Smooth muscle cell (in vitro differentiated cells): ENCODE results near the gene ATP6V0A4. TPM values are rescaled to one million over a fixed set of nuclear protein-coding genes. Genes with fewer than 3 reads are reported as not detected.

Experiments used
- DNase-seq: peaks from one replicate; lab custom pipeline; 2025; ENCODE audit not compliant: unreplicated experiment; lab: John Stamatoyannopoulos, UW
- H2AFZ ChIP-seq: fragments of 200-600 bp; sonication (generic); 2 replicates; pipeline ENCODE4 v1.6.0; 2016; ENCODE audit warnings: antibody characterized with exemption, low read depth, mild to moderate bottlenecking
- H3F3A ChIP-seq: fragments of 200-600 bp; sonication (generic); 2 replicates; pipeline ENCODE4 v1.6.0; 2017; ENCODE audit warnings: antibody characterized with exemption, low read depth
- H3K27ac ChIP-seq: fragments of 200-600 bp; sonication (generic); 2 replicates; pipeline ENCODE4 v1.5.1; 2016; ENCODE audit warnings: low read depth, mild to moderate bottlenecking
- H3K27me3 ChIP-seq: fragments of 200-600 bp; sonication (generic); 2 replicates; pipeline ENCODE4 v1.6.1; 2016; ENCODE audit warnings: low read depth, mild to moderate bottlenecking
- H3K36me3 ChIP-seq: fragments of 200-600 bp; sonication (generic); 2 replicates; pipeline ENCODE4 v1.5.1; 2016; ENCODE audit warnings: low read depth
- H3K4me1 ChIP-seq: fragments of 200-600 bp; sonication (generic); 2 replicates; pipeline ENCODE4 v1.5.1; 2016; ENCODE audit warnings: low read depth
- H3K4me2 ChIP-seq: fragments of 200-600 bp; sonication (generic); 2 replicates; pipeline ENCODE4 v1.6.0; 2016; ENCODE audit warnings: mild to moderate bottlenecking
- H3K4me3 ChIP-seq: fragments of 200-600 bp; sonication (generic); 2 replicates; pipeline ENCODE4 v1.5.1; 2016; ENCODE audit warnings: mild to moderate bottlenecking
- H3K79me2 ChIP-seq: fragments of 200-600 bp; sonication (generic); 2 replicates; pipeline ENCODE4 v1.6.0; 2016; ENCODE audit warnings: low read depth, mild to moderate bottlenecking
- H3K9ac ChIP-seq: fragments of 200-600 bp; sonication (generic); 2 replicates; pipeline ENCODE4 v1.6.0; 2016; ENCODE audit warnings: low read depth
- H3K9me3 ChIP-seq: fragments of 200-600 bp; sonication (generic); replicated peaks from 2 replicates; pipeline ENCODE4 v1.5.1; 2016; ENCODE audit warnings: low read depth
- H4K20me1 ChIP-seq: fragments of 200-600 bp; sonication (generic); 2 replicates; pipeline ENCODE4 v1.6.0; 2016; ENCODE audit warnings: low read depth
- WGBS: methylation state at CpG from one replicate; pipeline ENCODE4 v1.1.7; 2016; ENCODE audit warnings: low lambda C conversion rate; 5-methylcytosine and 5-hydroxymethylcytosine counted together
- polyA plus RNA-seq: library from polyadenylated mRNA; unstranded; fragments of >200 nt; fragmentation: Nextera tagmentation; extraction: Ambion mirVana; gene quantifications from 2 replicates; pipeline ENCODE4 v1.2.1, GENCODE V29; 2016
- total RNA-seq: library from RNA; depleted of rRNA; stranded (reverse); fragments of >200 nt; gene quantifications from 2 replicates; pipeline ENCODE4 v1.2.3, GENCODE V29; 2014
- TF ChIP-seq, protein P1 (sequence below): fragments of 200-600 bp; sonication (generic); IDR thresholded peaks from 2 replicates; pipeline ENCODE4 v1.5.1; 2017; ENCODE audit warnings: borderline replicate concordance, mild to moderate bottlenecking, antibody characterized with exemption; ENCODE audit not compliant: insufficient read depth, poor library complexity, severe bottlenecking

Gene ATP6V0A4
- total and polyA plus RNA-seq, 2 experiments from 2014 or later: 0.40 TPM; not detected in 1

DNA sequence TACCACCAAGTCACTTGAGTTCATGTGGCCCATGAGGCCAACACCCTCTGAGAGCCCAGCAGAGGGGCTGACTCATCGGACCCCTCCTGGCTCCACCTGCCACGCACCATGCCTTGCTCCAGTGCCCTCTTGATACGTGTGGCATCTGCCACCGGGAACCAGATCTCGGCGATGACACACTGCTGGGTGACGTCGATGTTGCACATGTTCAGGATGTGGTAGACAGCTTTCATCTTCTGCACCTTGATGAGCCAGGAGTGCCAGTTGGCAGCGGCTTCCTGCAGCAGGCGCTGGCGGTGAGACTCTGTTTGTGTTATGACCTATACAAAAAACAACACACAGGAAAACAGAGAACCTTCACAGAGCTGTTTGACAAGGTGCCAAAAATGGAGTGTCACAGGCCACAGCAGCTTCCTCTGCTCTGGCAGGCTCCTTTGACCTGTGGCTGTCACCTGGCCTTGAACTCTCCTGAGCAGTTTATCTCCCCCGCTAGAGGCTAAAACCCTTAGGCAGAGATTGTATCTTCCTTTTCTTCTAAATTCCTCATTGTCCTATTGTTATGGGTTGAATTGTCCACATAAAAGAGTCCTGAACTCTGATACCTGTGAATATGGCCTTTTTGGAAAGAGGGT lies 45.4 kb downstream of the ATP6V0A4 start:
- Histone ChIP-seq H2AFZ (no peak overlapping the region), H3F3A (no peaks in the 10 kb centered on the region), H3K4me2 (no peak overlapping the region), H3K9me3 (no peaks in the 10 kb centered on the region), H3K4me3 (no peak overlapping the region), H3K27me3 (no peaks in the 10 kb centered on the region), H3K79me2 (no peaks in the 10 kb centered on the region), H3K4me1 (peaks cover 7% of the 10 kb centered on the region), H3K36me3 (no peaks in the 10 kb centered on the region), H4K20me1 (no peaks in the 10 kb centered on the region), H3K9ac (no peak overlapping the region), H3K27ac (no peak overlapping the region)
- 89% methylated on average over 12 of the region's 12 CpGs for WGBS
- no peak for DNase-seq
- TF ChIP-seq, protein P1, sequence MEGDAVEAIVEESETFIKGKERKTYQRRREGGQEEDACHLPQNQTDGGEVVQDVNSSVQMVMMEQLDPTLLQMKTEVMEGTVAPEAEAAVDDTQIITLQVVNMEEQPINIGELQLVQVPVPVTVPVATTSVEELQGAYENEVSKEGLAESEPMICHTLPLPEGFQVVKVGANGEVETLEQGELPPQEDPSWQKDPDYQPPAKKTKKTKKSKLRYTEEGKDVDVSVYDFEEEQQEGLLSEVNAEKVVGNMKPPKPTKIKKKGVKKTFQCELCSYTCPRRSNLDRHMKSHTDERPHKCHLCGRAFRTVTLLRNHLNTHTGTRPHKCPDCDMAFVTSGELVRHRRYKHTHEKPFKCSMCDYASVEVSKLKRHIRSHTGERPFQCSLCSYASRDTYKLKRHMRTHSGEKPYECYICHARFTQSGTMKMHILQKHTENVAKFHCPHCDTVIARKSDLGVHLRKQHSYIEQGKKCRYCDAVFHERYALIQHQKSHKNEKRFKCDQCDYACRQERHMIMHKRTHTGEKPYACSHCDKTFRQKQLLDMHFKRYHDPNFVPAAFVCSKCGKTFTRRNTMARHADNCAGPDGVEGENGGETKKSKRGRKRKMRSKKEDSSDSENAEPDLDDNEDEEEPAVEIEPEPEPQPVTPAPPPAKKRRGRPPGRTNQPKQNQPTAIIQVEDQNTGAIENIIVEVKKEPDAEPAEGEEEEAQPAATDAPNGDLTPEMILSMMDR: no peak

DNA sequence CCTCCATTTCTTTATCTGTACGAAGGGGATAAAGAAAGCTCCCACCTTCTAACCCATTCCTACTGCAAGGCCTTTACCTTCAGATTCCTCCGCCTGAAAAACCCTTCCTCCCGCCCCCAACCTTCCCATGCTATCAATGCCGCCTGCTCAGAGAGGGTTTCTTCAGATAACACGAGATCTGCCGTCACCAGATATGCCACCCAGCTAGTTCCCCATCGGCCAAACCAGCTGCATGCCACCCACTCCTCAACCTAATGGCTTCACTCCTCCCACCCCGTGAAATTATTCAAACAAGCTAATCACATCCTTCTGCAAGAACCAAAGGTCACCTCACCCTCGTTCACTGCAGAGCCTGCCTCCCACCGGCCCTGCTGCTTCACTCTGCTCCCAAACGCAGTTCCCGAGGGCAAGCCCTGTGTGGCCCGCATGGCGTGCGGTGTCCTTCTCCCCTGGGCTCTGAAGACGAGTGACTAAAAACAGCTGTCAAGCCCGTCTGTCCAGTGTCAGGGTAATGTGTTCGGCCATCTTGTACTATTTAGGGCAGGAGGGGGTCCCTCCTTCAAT lies 47.0 kb downstream of the ATP6V0A4 start:
- H3K4me3 ChIP-seq: no peak overlapping the region
- DNase-seq: no peak
- H3K27me3 ChIP-seq: no peaks in the 10 kb centered on the region
- H3F3A ChIP-seq: no peaks in the 10 kb centered on the region
- H3K4me1 ChIP-seq: peaks cover 7% of the 10 kb centered on the region
- no peaks in the 10 kb centered on the region for H3K9me3 ChIP-seq
- no peak overlapping the region for H3K4me2 ChIP-seq
- H3K36me3 ChIP-seq: no peaks in the 10 kb centered on the region
- no peaks in the 10 kb centered on the region for H4K20me1 ChIP-seq
- H3K27ac ChIP-seq: no peak overlapping the region
- no peak overlapping the region for H3K9ac ChIP-seq
- no peak overlapping the region for H2AFZ ChIP-seq
- TF ChIP-seq, protein P1: no peak
- H3K79me2 ChIP-seq: no peaks in the 10 kb centered on the region
- 82% methylated on average over 18 of the region's 18 CpGs for WGBS

DNA sequence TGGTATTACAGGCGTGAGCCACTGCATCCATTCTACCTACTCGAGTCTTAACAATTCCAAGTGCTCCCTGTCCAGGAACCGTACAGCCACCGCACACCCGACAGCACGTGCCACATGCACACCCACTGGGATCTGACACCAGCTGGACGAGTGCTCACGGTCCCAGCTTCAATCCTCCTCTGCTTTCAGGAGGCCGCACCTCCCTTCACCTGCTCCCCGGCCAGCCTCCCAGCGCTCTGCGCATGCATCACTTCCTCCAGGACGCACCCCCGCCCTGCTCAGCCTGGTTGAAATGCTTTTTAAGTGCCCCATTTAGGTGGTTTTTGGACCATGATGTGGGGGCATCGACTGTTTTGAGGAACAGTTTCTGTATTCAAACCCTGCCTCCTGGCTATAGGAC lies 47.5 kb downstream of the ATP6V0A4 start:
- Histone ChIP-seq H3K36me3 (no peaks in the 10 kb centered on the region), H4K20me1 (no peaks in the 10 kb centered on the region), H3K27me3 (no peaks in the 10 kb centered on the region), H3K4me3 (no peak overlapping the region), H3F3A (no peaks in the 10 kb centered on the region), H3K79me2 (no peaks in the 10 kb centered on the region), H3K9ac (no peak overlapping the region), H2AFZ (no peak overlapping the region), H3K4me2 (no peak overlapping the region), H3K9me3 (no peaks in the 10 kb centered on the region), H3K27ac (no peak overlapping the region), H3K4me1 (peaks cover 7% of the 10 kb centered on the region)
- 96% methylated on average over 15 of the region's 15 CpGs for WGBS
- DNase-seq: no peak
- TF ChIP-seq, protein P1: no peak

DNA sequence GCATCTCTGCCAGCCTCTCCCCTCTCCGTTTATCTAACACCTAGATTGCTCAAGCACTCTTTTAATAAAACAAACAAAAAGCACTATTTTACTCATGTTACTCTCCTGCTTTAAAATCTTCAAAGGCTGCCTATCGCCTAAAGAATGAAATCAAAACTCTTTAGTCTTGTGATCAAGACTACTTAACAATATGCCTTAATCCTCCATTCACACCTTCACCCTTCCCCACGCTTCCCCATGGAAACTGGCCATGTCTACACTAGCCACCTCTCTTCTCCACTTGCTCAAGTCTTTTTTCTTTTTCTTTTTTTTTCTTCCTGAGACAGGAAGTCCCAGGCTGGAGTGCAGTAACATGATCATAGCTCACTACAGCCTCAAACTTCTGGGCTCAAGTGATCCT lies 48.0 kb downstream of the ATP6V0A4 start:
- H3K9ac ChIP-seq: no peak overlapping the region
- H3K4me1 ChIP-seq: peaks cover 2% of the 10 kb centered on the region
- whole genome bisulfite sequencing: 84% methylated on average over 3 of the region's 3 CpGs
- no peak overlapping the region for H3K4me3 ChIP-seq
- no peak overlapping the region for H2AFZ ChIP-seq
- H3K9me3 ChIP-seq: no peaks in the 10 kb centered on the region
- no peaks in the 10 kb centered on the region for H3K27me3 ChIP-seq
- H3F3A ChIP-seq: no peaks in the 10 kb centered on the region
- no peaks in the 10 kb centered on the region for H4K20me1 ChIP-seq
- no peaks in the 10 kb centered on the region for H3K79me2 ChIP-seq
- TF ChIP-seq, protein P1: no peak
- no peak for DNase-seq
- no peak overlapping the region for H3K27ac ChIP-seq
- no peaks in the 10 kb centered on the region for H3K36me3 ChIP-seq
- no peak overlapping the region for H3K4me2 ChIP-seq
